Measurements from ENCODE around the gene AGMO.

Gene AGMO

DNA sequence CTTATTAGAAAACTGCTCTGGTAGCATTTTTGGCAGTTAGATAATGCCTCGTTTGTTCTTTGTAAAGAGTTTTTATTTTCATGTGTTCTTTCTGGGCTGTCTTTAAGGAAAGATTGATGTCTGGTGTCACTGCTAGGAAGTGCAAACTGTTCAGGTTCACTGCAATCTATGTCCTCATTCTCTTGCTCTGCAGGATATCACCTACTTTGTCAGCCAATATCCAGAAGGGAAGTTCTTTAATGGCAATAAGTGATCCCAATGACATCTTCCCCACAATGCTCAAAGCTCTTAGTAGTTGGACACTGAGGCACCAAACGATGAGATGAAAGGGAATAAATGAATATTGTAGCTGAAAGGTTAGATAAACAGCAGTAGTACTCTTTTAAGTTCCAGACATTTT is 115.1 kb downstream of the AGMO start:
- Histone ChIP-seq H3K36me3 (ENCODE audit: insufficient read depth, low read length) (no peaks in the 10 kb centered on the region), H3K4me3 (ENCODE audit: low read length) (no peak overlapping the region), H3K4me2 (ENCODE audit: low read length) (no peak overlapping the region), H3K9ac (ENCODE audit: low read depth, low read length) (no peak overlapping the region), H3K27me3 (ENCODE audit: control insufficient read depth, insufficient read depth, low read length) (no peaks in the 10 kb centered on the region), H3K9me3 (replicated peaks; ENCODE audit: low read length) (no peaks in the 10 kb centered on the region), H3K4me1 (ENCODE audit: control insufficient read depth, insufficient read depth, low read length) (no peaks in the 10 kb centered on the region)

DNA sequence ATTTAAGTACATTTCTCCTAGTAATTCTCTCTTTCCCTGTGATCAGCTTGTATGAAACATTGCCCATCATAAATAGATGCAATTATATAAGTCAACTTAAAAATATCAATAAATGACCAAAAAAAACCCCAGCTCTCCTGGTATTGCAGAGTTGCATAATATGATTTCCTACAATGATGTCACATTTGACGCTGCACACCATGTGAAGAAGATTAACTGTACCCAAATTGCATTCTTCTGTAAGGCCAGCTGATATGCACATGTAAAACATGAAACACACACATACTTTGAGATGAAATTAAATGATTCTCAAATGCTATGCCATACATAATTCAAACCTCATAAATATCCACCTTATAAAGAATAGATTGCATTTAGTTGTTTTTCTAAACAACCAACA is 115.5 kb downstream of the AGMO start:
- Histone ChIP-seq H3K27me3 (ENCODE audit: control insufficient read depth, insufficient read depth, low read length) (no peaks in the 10 kb centered on the region), H3K4me2 (ENCODE audit: low read length) (no peak overlapping the region), H3K9me3 (replicated peaks; ENCODE audit: low read length) (no peaks in the 10 kb centered on the region), H3K36me3 (ENCODE audit: insufficient read depth, low read length) (no peaks in the 10 kb centered on the region), H3K9ac (ENCODE audit: low read depth, low read length) (no peak overlapping the region), H3K4me1 (ENCODE audit: control insufficient read depth, insufficient read depth, low read length) (no peaks in the 10 kb centered on the region), H3K4me3 (ENCODE audit: low read length) (no peak overlapping the region)

DNA sequence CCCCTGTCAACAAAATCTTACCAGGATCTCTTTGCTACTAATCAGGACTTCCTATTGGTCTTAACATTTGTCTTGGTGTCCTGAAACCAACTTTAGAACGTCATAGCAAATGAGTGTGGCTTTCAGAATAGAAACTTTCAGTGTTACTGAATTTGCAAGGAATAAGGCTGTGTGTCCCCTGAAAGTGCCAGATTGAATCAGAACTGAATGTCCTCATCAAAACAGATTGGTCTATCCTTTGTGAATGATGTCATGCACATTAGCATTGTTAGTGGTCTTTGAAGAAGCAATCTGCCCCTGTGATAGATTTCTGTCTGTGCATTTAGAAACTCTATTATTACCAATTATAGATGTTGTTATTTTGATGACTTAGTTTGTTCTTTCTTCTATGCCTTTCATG is 119.9 kb downstream of the AGMO start:
- no peak overlapping the region for H3K4me3 ChIP-seq (ENCODE audit: low read length)
- H3K4me2 ChIP-seq (ENCODE audit: low read length): no peak overlapping the region
- no peaks in the 10 kb centered on the region for H3K36me3 ChIP-seq (ENCODE audit: insufficient read depth, low read length)

DNA sequence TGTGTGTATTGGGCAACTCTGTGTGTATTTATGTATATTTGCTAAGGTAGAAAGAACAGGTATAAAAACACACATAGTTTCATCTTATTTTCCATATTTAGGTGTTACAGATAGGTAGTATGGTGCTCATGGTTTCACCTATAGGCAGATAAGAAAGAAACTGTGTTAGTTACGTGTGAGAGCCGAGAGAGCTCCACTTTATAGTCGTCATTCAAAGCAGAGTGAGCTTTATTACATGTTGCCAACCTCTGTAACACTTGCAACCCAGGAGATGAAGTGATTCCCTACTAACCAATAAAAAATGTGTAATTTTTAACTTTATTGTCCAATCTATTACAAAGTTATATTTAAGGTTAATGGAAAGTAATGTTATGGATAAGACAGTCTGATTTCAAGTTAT is 121.3 kb downstream of the AGMO start:
- H3K36me3 ChIP-seq (ENCODE audit: insufficient read depth, low read length): no peaks in the 10 kb centered on the region
- no peak overlapping the region for H3K9ac ChIP-seq (ENCODE audit: low read depth, low read length)

More for the DNA sequence above, 119.9 kb downstream of the AGMO start:
- Histone ChIP-seq H3K4me1 (ENCODE audit: control insufficient read depth, insufficient read depth, low read length) (no peaks in the 10 kb centered on the region), H3K9me3 (replicated peaks; ENCODE audit: low read length) (no peaks in the 10 kb centered on the region), H3K27me3 (ENCODE audit: control insufficient read depth, insufficient read depth, low read length) (no peaks in the 10 kb centered on the region), H3K9ac (ENCODE audit: low read depth, low read length) (no peak overlapping the region)

DNA sequence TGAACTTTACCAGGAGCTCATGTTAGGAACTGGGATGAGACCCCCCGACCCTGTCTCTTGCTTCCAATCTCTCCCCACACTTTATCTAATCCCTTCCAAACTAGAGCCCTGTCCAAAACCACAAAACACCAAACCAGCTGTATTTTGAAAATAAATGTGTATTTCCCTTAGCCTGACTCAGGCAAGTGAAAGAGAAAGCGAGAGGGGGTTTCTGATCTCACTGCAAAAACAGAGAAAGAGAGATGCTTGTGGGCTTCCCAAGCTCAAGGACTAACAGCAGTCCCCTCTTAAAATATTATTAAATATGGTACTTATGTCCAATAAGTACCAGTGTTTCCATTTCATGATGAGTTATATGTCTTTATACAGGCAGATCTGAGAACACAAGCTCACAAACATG is 122.0 kb downstream of the AGMO start:
- no peaks in the 10 kb centered on the region for H3K27me3 ChIP-seq (ENCODE audit: control insufficient read depth, insufficient read depth, low read length)
- no peaks in the 10 kb centered on the region for H3K36me3 ChIP-seq (ENCODE audit: insufficient read depth, low read length)
- no peaks in the 10 kb centered on the region for H3K9me3 ChIP-seq (replicated peaks; ENCODE audit: low read length)

More for the DNA sequence above, 121.3 kb downstream of the AGMO start:
- no peaks in the 10 kb centered on the region for H3K9me3 ChIP-seq (replicated peaks; ENCODE audit: low read length)
- H3K4me3 ChIP-seq (ENCODE audit: low read length): no peak overlapping the region
- no peaks in the 10 kb centered on the region for H3K27me3 ChIP-seq (ENCODE audit: control insufficient read depth, insufficient read depth, low read length)
- no peaks in the 10 kb centered on the region for H3K4me1 ChIP-seq (ENCODE audit: control insufficient read depth, insufficient read depth, low read length)
- no peak overlapping the region for H3K4me2 ChIP-seq (ENCODE audit: low read length)

GRCh38 chr7:15433151-15433550 is 128.7 kb downstream of the AGMO start:
- no peaks in the 10 kb centered on the region for H3K27me3 ChIP-seq (ENCODE audit: control insufficient read depth, insufficient read depth, low read length)
- no peak overlapping the region for H3K9ac ChIP-seq (ENCODE audit: low read depth, low read length)
- H3K9me3 ChIP-seq (replicated peaks; ENCODE audit: low read length): no peaks in the 10 kb centered on the region
- no peak overlapping the region for H3K4me3 ChIP-seq (ENCODE audit: low read length)
- H3K4me1 ChIP-seq (ENCODE audit: control insufficient read depth, insufficient read depth, low read length): no peaks in the 10 kb centered on the region
- no peaks in the 10 kb centered on the region for H3K36me3 ChIP-seq (ENCODE audit: insufficient read depth, low read length)
- H3K4me2 ChIP-seq (ENCODE audit: low read length): no peak overlapping the region

More for the DNA sequence above, 122.0 kb downstream of the AGMO start:
- H3K9ac ChIP-seq (ENCODE audit: low read depth, low read length): no peak overlapping the region
- no peak overlapping the region for H3K4me2 ChIP-seq (ENCODE audit: low read length)
- H3K4me1 ChIP-seq (ENCODE audit: control insufficient read depth, insufficient read depth, low read length): no peaks in the 10 kb centered on the region
- H3K4me3 ChIP-seq (ENCODE audit: low read length): no peak overlapping the region

DNA sequence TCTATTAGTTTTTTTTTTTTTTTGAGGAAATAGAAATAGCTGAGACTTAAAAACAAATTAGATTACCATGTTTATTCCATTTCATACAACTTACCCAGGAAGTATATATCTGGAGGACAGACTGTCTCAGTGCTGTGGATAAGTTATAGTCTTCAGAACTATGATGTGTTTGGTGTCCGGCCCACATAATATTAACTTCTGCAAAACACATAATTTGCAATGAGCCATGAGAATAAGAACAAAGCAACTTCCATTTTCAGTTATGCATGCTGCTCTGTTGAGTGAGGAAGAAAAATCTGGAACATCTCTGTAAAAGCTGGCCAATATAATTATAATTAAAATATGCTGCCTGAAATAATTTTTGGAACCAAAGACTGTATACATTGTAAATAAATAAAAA is 130.9 kb downstream of the AGMO start:
- Histone ChIP-seq H3K4me3 (ENCODE audit: low read length) (no peak overlapping the region), H3K4me2 (ENCODE audit: low read length) (no peak overlapping the region)

DNA sequence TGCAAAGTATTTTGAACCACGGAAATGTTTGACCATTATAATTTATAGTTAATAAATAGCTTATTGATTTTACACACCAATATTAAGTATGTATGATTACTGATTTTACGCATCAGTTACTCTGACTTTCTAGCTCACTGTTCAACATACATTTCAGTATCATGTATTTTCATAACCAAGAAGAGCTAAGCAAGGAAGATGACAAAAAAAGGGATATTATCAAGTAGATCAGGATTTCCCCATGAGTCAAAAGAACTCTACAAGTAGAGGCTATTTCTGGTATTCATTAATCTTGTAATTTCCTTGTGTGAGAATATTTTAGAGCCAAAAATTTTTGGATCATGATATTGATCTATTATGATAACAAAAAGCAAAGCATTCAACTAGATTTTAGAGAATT is 131.6 kb downstream of the AGMO start:
- Histone ChIP-seq H3K4me2 (ENCODE audit: low read length) (no peak overlapping the region), H3K9me3 (replicated peaks; ENCODE audit: low read length) (no peaks in the 10 kb centered on the region), H3K9ac (ENCODE audit: low read depth, low read length) (no peak overlapping the region), H3K27me3 (ENCODE audit: control insufficient read depth, insufficient read depth, low read length) (no peaks in the 10 kb centered on the region), H3K4me1 (ENCODE audit: control insufficient read depth, insufficient read depth, low read length) (no peaks in the 10 kb centered on the region), H3K36me3 (ENCODE audit: insufficient read depth, low read length) (no peaks in the 10 kb centered on the region), H3K4me3 (ENCODE audit: low read length) (no peak overlapping the region)

More for the DNA sequence above, 130.9 kb downstream of the AGMO start:
- Histone ChIP-seq H3K9me3 (replicated peaks; ENCODE audit: low read length) (no peaks in the 10 kb centered on the region), H3K4me1 (ENCODE audit: control insufficient read depth, insufficient read depth, low read length) (no peaks in the 10 kb centered on the region), H3K36me3 (ENCODE audit: insufficient read depth, low read length) (no peaks in the 10 kb centered on the region), H3K9ac (ENCODE audit: low read depth, low read length) (no peak overlapping the region), H3K27me3 (ENCODE audit: control insufficient read depth, insufficient read depth, low read length) (no peaks in the 10 kb centered on the region)

DNA sequence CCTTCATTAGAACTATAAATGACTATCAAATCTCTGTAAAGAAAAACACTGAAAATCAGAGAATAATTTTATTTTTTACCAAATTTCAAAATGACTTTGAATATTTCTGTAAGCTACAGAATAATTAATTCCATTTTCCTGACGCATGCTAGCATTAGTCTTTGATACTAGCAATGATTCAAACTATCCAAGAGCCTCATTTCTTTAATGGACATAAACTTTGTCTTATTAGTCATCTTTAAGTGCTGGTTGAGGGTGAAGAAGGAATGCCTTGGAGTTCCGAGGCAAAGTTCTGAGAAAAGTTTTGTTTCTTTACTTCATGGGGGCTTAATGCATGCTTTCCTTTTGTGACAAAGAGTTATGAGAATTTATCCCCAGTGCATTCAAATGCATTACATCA is 137.3 kb downstream of the AGMO start:
- no peak overlapping the region for H3K4me2 ChIP-seq (ENCODE audit: low read length)
- no peak overlapping the region for H3K4me3 ChIP-seq (ENCODE audit: low read length)
- H3K9ac ChIP-seq (ENCODE audit: low read depth, low read length): no peak overlapping the region
- no peaks in the 10 kb centered on the region for H3K9me3 ChIP-seq (replicated peaks; ENCODE audit: low read length)
- H3K36me3 ChIP-seq (ENCODE audit: insufficient read depth, low read length): no peaks in the 10 kb centered on the region
- H3K4me1 ChIP-seq (ENCODE audit: control insufficient read depth, insufficient read depth, low read length): no peaks in the 10 kb centered on the region
- H3K27me3 ChIP-seq (ENCODE audit: control insufficient read depth, insufficient read depth, low read length): no peaks in the 10 kb centered on the region

DNA sequence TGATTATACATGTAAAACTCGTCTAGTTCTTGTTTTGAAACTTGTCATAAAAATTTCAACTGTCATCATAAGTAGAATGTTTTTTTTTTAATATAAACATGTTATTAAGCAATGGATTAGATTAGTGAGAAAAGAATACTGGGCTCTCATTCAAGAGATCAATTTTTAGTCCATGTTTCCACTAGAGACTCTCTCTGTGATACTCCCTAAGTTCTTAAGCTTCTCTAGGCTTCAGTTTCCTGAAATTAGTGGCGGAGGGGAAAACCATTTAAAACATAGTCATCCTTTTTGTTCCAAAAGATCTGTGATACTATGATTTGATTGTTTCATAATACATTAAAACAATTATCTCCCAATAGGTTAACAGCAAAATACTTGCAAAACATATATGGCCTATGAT is 142.2 kb downstream of the AGMO start:
- H3K4me1 ChIP-seq (ENCODE audit: control insufficient read depth, insufficient read depth, low read length): no peaks in the 10 kb centered on the region
- H3K36me3 ChIP-seq (ENCODE audit: insufficient read depth, low read length): no peaks in the 10 kb centered on the region
- no peaks in the 10 kb centered on the region for H3K27me3 ChIP-seq (ENCODE audit: control insufficient read depth, insufficient read depth, low read length)
- H3K4me3 ChIP-seq (ENCODE audit: low read length): no peak overlapping the region
- H3K9ac ChIP-seq (ENCODE audit: low read depth, low read length): no peak overlapping the region
- H3K9me3 ChIP-seq (replicated peaks; ENCODE audit: low read length): peaks cover 2% of the 10 kb centered on the region
- H3K4me2 ChIP-seq (ENCODE audit: low read length): no peak overlapping the region

- Histone ChIP-seq H3K4me3 (ENCODE audit: low read length) (no peak overlapping the region), H3K9me3 (replicated peaks; ENCODE audit: low read length) (peaks cover 2% of the 10 kb centered on the region), H3K27me3 (ENCODE audit: control insufficient read depth, insufficient read depth, low read length) (no peaks in the 10 kb centered on the region), H3K4me2 (ENCODE audit: low read length) (no peak overlapping the region), H3K4me1 (ENCODE audit: control insufficient read depth, insufficient read depth, low read length) (no peaks in the 10 kb centered on the region), H3K36me3 (ENCODE audit: insufficient read depth, low read length) (no peaks in the 10 kb centered on the region), H3K9ac (ENCODE audit: low read depth, low read length) (no peak overlapping the region)
These were observed 143.6 kb downstream of the AGMO start for GRCh38 chr7:15418264-15418663.

GRCh38 chr7:15417341-15417988 is 144.3 kb downstream of the AGMO start:
- no peak overlapping the region for H3K9ac ChIP-seq (ENCODE audit: low read depth, low read length)
- H3K9me3 ChIP-seq (replicated peaks; ENCODE audit: low read length): peaks cover 2% of the 10 kb centered on the region
- no peak overlapping the region for H3K4me3 ChIP-seq (ENCODE audit: low read length)
- H3K27me3 ChIP-seq (ENCODE audit: control insufficient read depth, insufficient read depth, low read length): no peaks in the 10 kb centered on the region
- no peaks in the 10 kb centered on the region for H3K36me3 ChIP-seq (ENCODE audit: insufficient read depth, low read length)
- H3K4me2 ChIP-seq (ENCODE audit: low read length): no peak overlapping the region
- H3K4me1 ChIP-seq (ENCODE audit: control insufficient read depth, insufficient read depth, low read length): no peaks in the 10 kb centered on the region
